Chondrocyte (in vitro differentiated cells): ENCODE data around the gene TMPRSS7. TPM values are rescaled to one million over a fixed set of nuclear protein-coding genes. Genes with fewer than 3 reads are reported as not detected.

Experiments used
- DNase-seq: peaks from one replicate; pipeline ENCODE4 v3.0.0; 2021; ENCODE audit warnings: mixed read lengths, low spot score
- H3K27ac Mint-ChIP-seq: one replicate; pipeline ENCODE4 v1.8.0; 2021; ENCODE audit warnings: mild to moderate bottlenecking, moderate library complexity, mixed read lengths; ENCODE audit not compliant: unreplicated experiment
- H3K27me3 Mint-ChIP-seq: 2 replicates; pipeline ENCODE4 v1.8.0; 2021; ENCODE audit warnings: low read depth, mixed read lengths
- H3K36me3 Mint-ChIP-seq: 2 replicates; pipeline ENCODE4 v1.8.0; 2021; ENCODE audit warnings: low read depth, mixed read lengths
- H3K4me1 Mint-ChIP-seq: 2 replicates; pipeline ENCODE4 v1.8.0; 2021; ENCODE audit warnings: low read depth, mild to moderate bottlenecking, mixed read lengths
- H3K4me3 Mint-ChIP-seq: one replicate; pipeline ENCODE4 v1.8.0; 2021; ENCODE audit warnings: mild to moderate bottlenecking, moderate library complexity, mixed read lengths; ENCODE audit not compliant: unreplicated experiment
- H3K9me3 Mint-ChIP-seq: 2 replicates; pipeline ENCODE4 v1.8.0; 2021; ENCODE audit warnings: low read depth, mixed read lengths
- total RNA-seq: library from RNA; stranded (reverse); gene quantifications from 3 replicates; pipeline ENCODE4 v1.2.1, GENCODE V29; 2021
- TF ChIP-seq, protein P1 (sequence below): fragments of 200-600 bp; sonication (generic); IDR thresholded peaks from 2 replicates; pipeline ENCODE4 v1.5.0; 2021; ENCODE audit warnings: antibody characterized with exemption, mild to moderate bottlenecking, moderate library complexity

The TMPRSS7 gene
- total RNA-seq, 1 donor from 2014 or later, result not detected

- no peaks in the 10 kb centered on the region for H3K27me3 Mint-ChIP-seq
- peaks cover 23% of the 10 kb centered on the region for H3K36me3 Mint-ChIP-seq
- no peaks in the 10 kb centered on the region for H3K9me3 Mint-ChIP-seq
- DNase-seq, result no peak
- TF ChIP-seq, protein P1, sequence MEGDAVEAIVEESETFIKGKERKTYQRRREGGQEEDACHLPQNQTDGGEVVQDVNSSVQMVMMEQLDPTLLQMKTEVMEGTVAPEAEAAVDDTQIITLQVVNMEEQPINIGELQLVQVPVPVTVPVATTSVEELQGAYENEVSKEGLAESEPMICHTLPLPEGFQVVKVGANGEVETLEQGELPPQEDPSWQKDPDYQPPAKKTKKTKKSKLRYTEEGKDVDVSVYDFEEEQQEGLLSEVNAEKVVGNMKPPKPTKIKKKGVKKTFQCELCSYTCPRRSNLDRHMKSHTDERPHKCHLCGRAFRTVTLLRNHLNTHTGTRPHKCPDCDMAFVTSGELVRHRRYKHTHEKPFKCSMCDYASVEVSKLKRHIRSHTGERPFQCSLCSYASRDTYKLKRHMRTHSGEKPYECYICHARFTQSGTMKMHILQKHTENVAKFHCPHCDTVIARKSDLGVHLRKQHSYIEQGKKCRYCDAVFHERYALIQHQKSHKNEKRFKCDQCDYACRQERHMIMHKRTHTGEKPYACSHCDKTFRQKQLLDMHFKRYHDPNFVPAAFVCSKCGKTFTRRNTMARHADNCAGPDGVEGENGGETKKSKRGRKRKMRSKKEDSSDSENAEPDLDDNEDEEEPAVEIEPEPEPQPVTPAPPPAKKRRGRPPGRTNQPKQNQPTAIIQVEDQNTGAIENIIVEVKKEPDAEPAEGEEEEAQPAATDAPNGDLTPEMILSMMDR, result no peak
- H3K27ac Mint-ChIP-seq, result no peak overlapping the region
- peaks cover 10% of the 10 kb centered on the region for H3K4me1 Mint-ChIP-seq
- H3K4me3 Mint-ChIP-seq, result no peak overlapping the region
These were observed 80.7 kb downstream of the TMPRSS7 start for GRCh38 chr3:112115161-112115739.

- TF ChIP-seq, protein P1, result no peak
- no peak overlapping the region for H3K27ac Mint-ChIP-seq
- H3K27me3 Mint-ChIP-seq, result no peaks in the 10 kb centered on the region
- H3K4me1 Mint-ChIP-seq, result peaks cover 10% of the 10 kb centered on the region
- peaks cover 22% of the 10 kb centered on the region for H3K36me3 Mint-ChIP-seq
- DNase-seq, result no peak
- no peaks in the 10 kb centered on the region for H3K9me3 Mint-ChIP-seq
- no peak overlapping the region for H3K4me3 Mint-ChIP-seq
These were observed 81.4 kb downstream of the TMPRSS7 start for GRCh38 chr3:112115806-112116383.

DNA sequence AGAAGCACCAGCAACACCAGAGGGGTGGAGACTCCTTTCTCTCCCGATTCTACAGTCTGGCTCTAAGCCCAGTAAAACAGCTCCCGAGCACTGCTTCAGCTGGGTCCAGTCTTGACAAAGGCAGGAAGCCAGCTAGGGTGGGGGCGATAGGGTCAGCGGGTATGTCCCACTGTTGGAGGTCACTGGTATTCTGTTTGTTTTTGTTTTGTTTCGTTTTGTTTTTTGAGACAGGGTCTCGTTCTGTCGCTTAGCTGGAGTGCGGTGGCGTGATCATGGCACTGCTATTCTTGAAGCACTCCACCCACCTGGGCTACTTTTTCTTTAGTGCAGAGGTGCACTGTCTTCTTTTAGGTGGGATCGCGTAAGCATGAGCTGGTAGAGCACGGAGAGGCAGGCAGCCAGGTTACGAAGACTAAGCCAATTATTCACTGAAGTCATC is 82.2 kb downstream of the TMPRSS7 start:
- Mint-ChIP-seq H3K9me3 (no peaks in the 10 kb centered on the region), H3K4me3 (no peak overlapping the region), H3K27ac (no peak overlapping the region), H3K4me1 (peaks cover 10% of the 10 kb centered on the region), H3K27me3 (no peaks in the 10 kb centered on the region), H3K36me3 (peaks cover 22% of the 10 kb centered on the region)
- TF ChIP-seq, protein P1, result no peak
- no peak for DNase-seq

DNA sequence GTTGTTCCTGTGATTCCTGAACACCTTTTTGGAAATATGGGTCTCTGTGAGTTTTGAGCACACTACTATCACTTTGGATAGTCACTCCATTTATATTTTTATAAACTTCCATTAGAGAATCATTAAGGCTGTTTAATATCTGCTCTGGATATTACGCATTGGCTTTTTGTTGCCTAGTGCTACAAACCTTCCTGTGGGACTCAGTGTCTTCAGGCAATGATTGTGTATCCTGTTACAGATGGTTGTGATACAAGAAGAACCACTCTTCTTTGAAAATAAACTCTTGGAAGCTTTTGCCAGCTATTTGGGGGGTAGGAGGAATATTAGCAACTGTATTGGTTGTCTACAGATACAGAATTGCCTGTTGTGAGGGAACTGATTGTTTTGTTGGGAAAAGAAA is 82.9 kb downstream of the TMPRSS7 start:
- no peaks in the 10 kb centered on the region for H3K9me3 Mint-ChIP-seq
- peaks cover 20% of the 10 kb centered on the region for H3K36me3 Mint-ChIP-seq
- peaks cover 10% of the 10 kb centered on the region for H3K4me1 Mint-ChIP-seq
- DNase-seq, result no peak
- no peak overlapping the region for H3K27ac Mint-ChIP-seq
- H3K4me3 Mint-ChIP-seq, result no peak overlapping the region
- H3K27me3 Mint-ChIP-seq, result no peaks in the 10 kb centered on the region
- TF ChIP-seq, protein P1, result no peak

DNA sequence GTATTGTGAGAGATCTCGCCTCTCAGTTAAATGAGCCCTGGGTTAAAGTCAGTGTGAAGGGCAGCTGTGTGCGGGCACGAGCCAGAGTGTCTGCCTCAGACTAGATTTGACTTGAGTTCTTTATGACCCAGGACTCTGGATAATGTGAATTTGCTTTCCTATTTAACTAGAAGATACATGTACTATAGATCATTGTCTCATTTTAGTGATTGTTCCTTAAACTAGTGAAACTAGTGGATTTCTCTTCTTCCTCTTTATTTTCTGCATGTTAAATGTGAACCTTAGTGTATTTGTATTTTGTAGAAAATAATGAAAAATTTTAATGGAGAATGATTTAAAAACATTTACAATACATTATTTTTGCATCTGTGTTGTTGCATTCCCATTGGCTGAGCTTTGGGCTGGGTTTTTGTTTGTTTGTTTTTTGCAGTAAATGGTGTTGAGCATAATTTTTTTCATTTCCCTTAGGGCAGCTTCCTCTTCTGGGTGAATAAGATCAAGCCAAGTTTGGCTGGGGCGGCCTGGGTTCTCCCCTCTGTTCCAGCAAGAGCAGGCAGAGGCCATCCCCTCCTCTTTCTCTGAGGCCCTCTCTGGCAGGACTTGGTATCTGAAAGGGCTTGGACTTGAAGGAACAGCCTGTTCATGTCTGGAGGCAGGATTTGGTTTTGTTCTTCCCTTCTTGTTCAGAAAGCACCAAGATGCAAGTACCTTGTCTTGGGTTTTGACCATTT is 83.5 kb downstream of the TMPRSS7 start:
- no peaks in the 10 kb centered on the region for H3K9me3 Mint-ChIP-seq
- H3K27ac Mint-ChIP-seq, result no peak overlapping the region
- no peaks in the 10 kb centered on the region for H3K27me3 Mint-ChIP-seq
- peaks cover 17% of the 10 kb centered on the region for H3K36me3 Mint-ChIP-seq
- TF ChIP-seq, protein P1, result peak; percentile 10
- DNase-seq, result no peak
- H3K4me1 Mint-ChIP-seq, result peaks cover 10% of the 10 kb centered on the region
- no peak overlapping the region for H3K4me3 Mint-ChIP-seq
